SHP77 (cell line): ENCODE data around the gene NHEJ1.
A peak's percentile ranks its signal among the peaks of the same experiment; 100 is the strongest.

Source experiments
- DNase-seq, 2 experiments: peaks; one replicate each; lab custom pipeline; 2025; lab: John Stamatoyannopoulos, UW

NHEJ1 gene

GRCh38 chr2:219029829-219030165 is 130.8 kb downstream of the NHEJ1 start:
- DNase-seq: peak; percentile 53 to 82

GRCh38 chr2:219028996-219029828 is 131.4 kb downstream of the NHEJ1 start:
- DNase-seq: no peak

- no peak for DNase-seq
These were observed 132.5 kb downstream of the NHEJ1 start for GRCh38 chr2:219028141-219028540.

GRCh38 chr2:219027511-219028055 is 133.0 kb downstream of the NHEJ1 start:
- DNase-seq: no peak

- DNase-seq: no peak
These were observed 133.7 kb downstream of the NHEJ1 start for GRCh38 chr2:219026946-219027345.

- DNase-seq: no peak
These were observed 134.7 kb downstream of the NHEJ1 start for GRCh38 chr2:219025637-219026585.
